Amygdala (tissue), 56 donors: ENCODE data around the gene GBX1.
A peak's percentile ranks its signal among the peaks of the same experiment; 100 is the strongest.

Experiments used
- DNase-seq, 56 donors: peaks; one replicate each; lab custom pipeline; 2025; lab: John Stamatoyannopoulos, UW

GBX1 gene

GRCh38 chr7:151175047-151175792 is 7.7 kb upstream of the GBX1 start:
- no peak for DNase-seq

- peak in 7 of 56 donors; percentile 13 to 45 (median 23) for DNase-seq
These were observed 7.0 kb upstream of the GBX1 start for GRCh38 chr7:151174246-151175046.

GRCh38 chr7:151173386-151174245 is 6.1 kb upstream of the GBX1 start:
- DNase-seq = no peak

- peak in 53 of 56 donors; percentile 15 to 86 (median 56) for DNase-seq
These were observed 5.0 kb upstream of the GBX1 start for GRCh38 chr7:151172273-151173141.

GRCh38 chr7:151168787-151169162 is 1.3 kb upstream of the GBX1 start:
- DNase-seq = no peak

- DNase-seq = peak in 1 of 56 donors; percentile 50
These were observed 701 bp upstream of the GBX1 start for GRCh38 chr7:151168003-151168786.

GRCh38 chr7:151166629-151167196 is 781 bp downstream of the GBX1 start:
- no peak for DNase-seq

- DNase-seq = no peak
These were observed 5.7 kb downstream of the GBX1 start for GRCh38 chr7:151161757-151162156.

- no peak for DNase-seq
These were observed 9.7 kb downstream of the GBX1 start for GRCh38 chr7:151157645-151158329.

GRCh38 chr7:151152643-151153513 is 14.6 kb downstream of the GBX1 start:
- DNase-seq = no peak

- DNase-seq = no peak
These were observed 17.1 kb downstream of the GBX1 start for GRCh38 chr7:151150388-151150787.

- no peak for DNase-seq
These were observed 18.9 kb downstream of the GBX1 start for GRCh38 chr7:151148319-151149259.

GRCh38 chr7:151146761-151147160 is 20.7 kb downstream of the GBX1 start:
- DNase-seq = peak in 22 of 56 donors; percentile 15 to 78 (median 42)

- no peak for DNase-seq
These were observed 23.1 kb downstream of the GBX1 start for GRCh38 chr7:151144387-151144786.

- peak in 1 of 56 donors; percentile 58 for DNase-seq
These were observed 24.1 kb downstream of the GBX1 start for GRCh38 chr7:151143261-151144015.
